HG03064 (cell line): ENCODE results near the gene RASSF1.
"Not testable (repeated sequence)": the region's sequence is repeated elsewhere in the genome, so short reads cannot be mapped to it uniquely, and the experiment has no call there.

ENCODE experiments used
- ATAC-seq: cut with Tn5 transposase; IDR thresholded peaks from one replicate; pipeline ENCODE4 v1.9.1; 2021; ENCODE audit warnings: low read depth; ENCODE audit not compliant: unreplicated experiment

Gene RASSF1

GRCh38 chr3:50290161-50290641, 50.4 kb downstream of the RASSF1 start:
- no peak for ATAC-seq

- no peak for ATAC-seq
Measured at GRCh38 chr3:50289130-50289529, 51.5 kb downstream of the RASSF1 start.

GRCh38 chr3:50288387-50289007, 52.1 kb downstream of the RASSF1 start:
- ATAC-seq = no peak

- ATAC-seq = no peak
Measured at GRCh38 chr3:50287262-50287661, 53.4 kb downstream of the RASSF1 start.

DNA sequence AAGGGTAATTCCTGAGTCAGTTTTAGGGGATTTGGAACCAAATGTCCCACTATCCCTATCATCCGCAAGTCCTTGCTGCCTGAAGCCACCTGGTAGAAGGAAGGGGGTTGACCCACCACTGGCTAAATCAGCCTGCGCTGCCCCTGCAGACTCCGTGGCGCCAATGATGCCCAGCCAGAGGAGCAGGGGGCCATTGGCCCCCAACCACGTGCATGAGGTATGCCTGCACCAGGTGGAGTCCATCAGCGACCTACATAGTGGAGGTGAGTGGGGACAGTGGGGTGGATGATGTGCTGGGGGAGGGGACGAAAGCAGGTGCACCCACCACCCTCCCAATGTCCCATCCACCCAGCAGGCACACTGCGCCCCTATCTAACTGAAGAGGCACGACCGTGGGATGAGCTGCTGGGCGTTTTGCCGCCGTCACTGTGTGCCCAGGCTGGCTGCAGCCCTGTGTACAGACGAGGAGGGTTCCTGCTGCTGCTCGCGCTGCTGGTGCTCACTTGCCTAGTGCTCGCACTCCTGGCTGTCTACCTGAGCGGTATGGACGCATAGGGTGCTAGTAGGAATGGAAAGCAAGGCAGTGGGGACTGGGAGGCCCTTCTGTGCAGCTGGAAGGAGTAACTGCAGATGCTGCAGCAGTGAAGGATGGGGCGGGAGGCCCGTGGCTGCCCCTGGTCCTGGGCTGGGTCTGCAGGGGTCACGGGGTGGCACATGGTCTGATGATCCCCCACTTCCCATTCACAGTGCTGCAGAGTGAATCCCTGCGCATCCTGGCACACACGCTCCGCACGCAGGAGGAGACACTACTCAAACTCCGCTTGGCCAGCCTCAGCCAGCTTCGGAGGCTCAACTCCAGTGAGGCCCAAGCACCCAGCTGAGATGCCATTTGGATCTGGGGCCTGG, 54.1 kb downstream of the RASSF1 start:
- ATAC-seq = no peak

DNA sequence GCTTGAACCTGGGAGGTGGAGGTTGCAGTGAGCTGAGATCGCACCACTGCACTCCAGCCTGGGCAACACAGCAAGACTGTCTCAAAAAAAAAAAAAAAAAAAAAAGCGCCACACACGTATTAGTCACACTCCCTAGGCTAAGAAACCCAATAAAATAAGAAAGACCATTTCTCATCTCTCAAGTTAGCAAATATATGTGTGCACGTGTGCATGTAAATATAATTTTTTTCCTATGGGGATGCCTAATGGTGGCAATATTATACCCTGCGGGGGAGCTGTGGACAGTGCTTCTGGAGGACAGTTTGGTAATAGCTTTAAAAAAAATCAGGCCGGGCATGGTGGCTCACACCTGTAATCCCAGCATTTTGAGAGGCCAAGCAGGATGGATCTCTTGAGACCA, 56.5 kb downstream of the RASSF1 start:
- not testable (repeated sequence) for ATAC-seq
